GM19193 (cell line): ENCODE measurements around the gene PMF1.

Experiments
- POLR2A ChIP-seq: IDR thresholded peaks from 4 replicates; pipeline ENCODE4 v1.6.1; 2011; ENCODE audit not compliant: insufficient read depth, insufficient read length; ENCODE audit errors: extremely low read depth

Gene PMF1

GRCh38 chr1:156195853-156196252, 17.0 kb upstream of the PMF1 start:
- no peak for TF ChIP-seq POLR2A

GRCh38 chr1:156196445-156196844, 16.4 kb upstream of the PMF1 start:
- TF ChIP-seq POLR2A = no peak

- no peak for TF ChIP-seq POLR2A
Measured at GRCh38 chr1:156198831-156199349, 13.9 kb upstream of the PMF1 start.

- TF ChIP-seq POLR2A = no peak
Measured at GRCh38 chr1:156200044-156200443, 12.8 kb upstream of the PMF1 start.

- TF ChIP-seq POLR2A = no peak
Measured at GRCh38 chr1:156203331-156203730, 9.5 kb upstream of the PMF1 start.

GRCh38 chr1:156204686-156205085, 8.1 kb upstream of the PMF1 start:
- no peak for TF ChIP-seq POLR2A

GRCh38 chr1:156211243-156211642, 1.6 kb upstream of the PMF1 start:
- no peak for TF ChIP-seq POLR2A

- TF ChIP-seq POLR2A = no peak
Measured at GRCh38 chr1:156212130-156212529, 677 bp upstream of the PMF1 start.

GRCh38 chr1:156213644-156213966, 798 bp downstream of the PMF1 start:
- no peak for TF ChIP-seq POLR2A

- no peak for TF ChIP-seq POLR2A
Measured at GRCh38 chr1:156214024-156214748, 1.4 kb downstream of the PMF1 start.

GRCh38 chr1:156217871-156218270, 5.1 kb downstream of the PMF1 start:
- no peak for TF ChIP-seq POLR2A

- no peak for TF ChIP-seq POLR2A
Measured at GRCh38 chr1:156220226-156220625, 7.4 kb downstream of the PMF1 start.

- TF ChIP-seq POLR2A = no peak
Measured at GRCh38 chr1:156221986-156222692, 9.3 kb downstream of the PMF1 start.

GRCh38 chr1:156225677-156226014, 12.8 kb downstream of the PMF1 start:
- TF ChIP-seq POLR2A = no peak

GRCh38 chr1:156226116-156226538, 13.3 kb downstream of the PMF1 start:
- TF ChIP-seq POLR2A = no peak

- TF ChIP-seq POLR2A = no peak
Measured at GRCh38 chr1:156226782-156227181, 14.0 kb downstream of the PMF1 start.
